ENCODE results near the gene CDK7. TPM values are rescaled to one million over a fixed set of nuclear protein-coding genes. Genes with fewer than 3 reads are reported as not detected.

The CDK7 gene
- polyA plus RNA-seq, 1 experiment: 153 TPM

DNA sequence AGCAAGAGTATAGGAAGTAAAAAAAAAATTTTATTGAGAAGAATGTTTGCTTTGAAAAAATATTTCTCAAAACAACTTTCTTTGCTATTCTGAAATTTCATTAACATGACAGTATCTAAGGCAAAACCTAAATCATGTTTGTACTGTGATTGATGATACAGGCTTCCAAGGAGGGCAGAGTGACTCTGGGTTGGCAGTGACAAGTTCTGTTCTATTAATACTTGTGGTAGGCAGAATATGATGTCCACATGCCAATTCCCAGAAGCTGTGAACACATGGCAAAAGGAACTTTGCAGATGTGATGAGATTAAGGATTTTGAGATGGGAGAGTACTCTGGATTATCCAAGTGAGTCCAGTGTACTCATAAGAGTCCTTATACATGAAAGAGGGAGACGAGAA, 81.3 kb downstream of the CDK7 start:
- CTCF ChIA-PET: interaction anchor here (0.5 to 1.0 kb wide), 4 partner anchors 9 to 50 kb away, joined by 5 to 7 read pairs (median 6); no protein-coding TSS in a partner anchor

GRCh38 chr5:69317391-69317790, 82.7 kb downstream of the CDK7 start:
- ChIA-PET CTCF (interaction anchor here (0.5 kb wide), 1 partner anchor 31 kb away, joined by 3 read pairs; no protein-coding TSS in a partner anchor), POLR2A (no interaction called here)
- no peak for TF ChIP-seq CTCF (IDR thresholded peaks at IDR 0.05; ENCODE audit: low read depth, low read length)
- no peak for DNase-seq (ENCODE audit: low read depth, low spot score)
- Histone ChIP-seq H3K9me3 (ENCODE audit: control insufficient read depth, insufficient read depth, low read length) (no peaks in the 10 kb centered on the region), H3K27ac (ENCODE audit: low read depth, low read length) (no peak overlapping the region), H3K27me3 (ENCODE audit: control insufficient read depth, insufficient read depth, low read length) (no peaks in the 10 kb centered on the region), H3K4me3 (ENCODE audit: low read depth, low read length) (no peak overlapping the region)

More for the DNA sequence above, 81.3 kb downstream of the CDK7 start:
- DNase-seq (ENCODE audit: low read depth, low spot score): no peak
- Histone ChIP-seq H3K27me3 (ENCODE audit: control insufficient read depth, insufficient read depth, low read length) (no peaks in the 10 kb centered on the region), H3K27ac (ENCODE audit: low read depth, low read length) (no peak overlapping the region), H3K4me3 (ENCODE audit: low read depth, low read length) (no peak overlapping the region), H3K9me3 (ENCODE audit: control insufficient read depth, insufficient read depth, low read length) (no peaks in the 10 kb centered on the region)
- POLR2A ChIA-PET: no interaction called here
- TF ChIP-seq CTCF (IDR thresholded peaks at IDR 0.05; ENCODE audit: low read depth, low read length): no peak

- POLR2A ChIA-PET: no interaction called here
- DNase-seq (ENCODE audit: low read depth, low spot score): no peak
- Histone ChIP-seq H3K4me3 (ENCODE audit: low read depth, low read length) (no peak overlapping the region), H3K27ac (ENCODE audit: low read depth, low read length) (no peak overlapping the region), H3K9me3 (ENCODE audit: control insufficient read depth, insufficient read depth, low read length) (no peaks in the 10 kb centered on the region), H3K27me3 (ENCODE audit: control insufficient read depth, insufficient read depth, low read length) (no peaks in the 10 kb centered on the region)
- TF ChIP-seq CTCF (IDR thresholded peaks at IDR 0.05; ENCODE audit: low read depth, low read length): no peak
- CTCF ChIA-PET: no interaction called here
Measured at GRCh38 chr5:69326365-69326764, 91.7 kb downstream of the CDK7 start.

Other genes with a start within 250 kb of the CDK7 start
- 38.4 and 49.2 TPM in 2 replicates for gene SLC30A5, start 140.9 kb upstream of the CDK7 start, polyA plus RNA-seq (2011; rRNA removed)
- 36.7 and 58.0 TPM in 2 replicates for gene CCNB1, start 67.7 kb upstream of the CDK7 start, polyA plus RNA-seq (2011; rRNA removed)
- gene CENPH, start 45.3 kb upstream of the CDK7 start, polyA plus RNA-seq (2011; rRNA removed): 3.8 and 5.9 TPM in 2 replicates
- 4.5 and 6.0 TPM in 2 replicates for gene CCDC125, start 97.9 kb downstream of the CDK7 start, polyA plus RNA-seq (2011; rRNA removed)
- 57.4 and 92.4 TPM in 2 replicates for gene AK6, start 134.6 kb downstream of the CDK7 start, polyA plus RNA-seq (2011; rRNA removed)
- 171 and 207 TPM in 2 replicates for gene TAF9, start 134.6 kb downstream of the CDK7 start, polyA plus RNA-seq (2011; rRNA removed)
- 19.4 and 20.5 TPM in 2 replicates for gene RAD17, start 134.9 kb downstream of the CDK7 start, polyA plus RNA-seq (2011; rRNA removed)
- 0.96 and 1.0 TPM in 2 replicates for gene MARVELD2, start 180.2 kb downstream of the CDK7 start, polyA plus RNA-seq (2011; rRNA removed)

All from AG04450 (cell line).